Measurements from ENCODE around the gene GPER1. TPM values are rescaled to one million over a fixed set of nuclear protein-coding genes. Genes with fewer than 3 reads are reported as not detected.
A peak's percentile ranks its signal among the peaks of the same experiment; 100 is the strongest.
"Not testable (repeated sequence)": the region's sequence is repeated elsewhere in the genome, so short reads cannot be mapped to it uniquely, and the experiment has no call there.

Gene GPER1
- polyA plus RNA-seq (2012; ENCODE audit: insufficient read depth, insufficient read length): 1.2 TPM

- DNase-seq (ENCODE audit: low read depth, low spot score): no peak
- H3K4me3 ChIP-seq (ENCODE audit: low read length): peak within 1 kb of the TSS; percentile 47
Observed at GRCh38 chr7:1087952-1088920, at the start of gene GPER1. GPER1 (plus strand) TSS chr7:1088113; CDS start chr7:1091729, 3,616 bp downstream.

- DNase-seq (ENCODE audit: low read depth, low spot score); H3K4me3 ChIP-seq (ENCODE audit: low read length): not testable (repeated sequence)
Observed at GRCh38 chr7:1040233-1040632, 47.7 kb upstream of the GPER1 start.

- H3K4me3 ChIP-seq (ENCODE audit: low read length): no peak overlapping the region
- DNase-seq (ENCODE audit: low read depth, low spot score): no peak
Observed at GRCh38 chr7:1040790-1041189, 47.1 kb upstream of the GPER1 start.

GRCh38 chr7:1041551-1042491 lies 46.1 kb upstream of the GPER1 start:
- H3K4me3 ChIP-seq (ENCODE audit: low read length): no peak overlapping the region
- no peak for DNase-seq (ENCODE audit: low read depth, low spot score)

- no peak overlapping the region for H3K4me3 ChIP-seq (ENCODE audit: low read length)
- no peak for DNase-seq (ENCODE audit: low read depth, low spot score)
Observed at GRCh38 chr7:1042492-1042833, 45.5 kb upstream of the GPER1 start.

- DNase-seq (ENCODE audit: low read depth, low spot score): no peak
- peak overlapping the region; percentile 47 for H3K4me3 ChIP-seq (ENCODE audit: low read length)
Observed at GRCh38 chr7:1043552-1044188, 44.2 kb upstream of the GPER1 start.

GRCh38 chr7:1044189-1045068 lies 43.5 kb upstream of the GPER1 start, which contains the start of gene GPR146:
GPR146 (plus strand) TSS chr7:1044546; CDS start chr7:1057516, 12,970 bp downstream.
- peak within 1 kb of the TSS; percentile 51 for H3K4me3 ChIP-seq (ENCODE audit: low read length)
- DNase-seq (ENCODE audit: low read depth, low spot score): peak; percentile 55

- DNase-seq (ENCODE audit: low read depth, low spot score): no peak
- H3K4me3 ChIP-seq (ENCODE audit: low read length): peak overlapping the region; percentile 51
Observed at GRCh38 chr7:1045069-1046063, 42.5 kb upstream of the GPER1 start.

GRCh38 chr7:1046722-1047679 lies 40.9 kb upstream of the GPER1 start:
- DNase-seq (ENCODE audit: low read depth, low spot score): peak; percentile 41
- H3K4me3 ChIP-seq (ENCODE audit: low read length): no peak overlapping the region

- DNase-seq (ENCODE audit: low read depth, low spot score): no peak
- no peak overlapping the region for H3K4me3 ChIP-seq (ENCODE audit: low read length)
Observed at GRCh38 chr7:1049006-1049741, 38.7 kb upstream of the GPER1 start.

GRCh38 chr7:1049801-1050200 lies 38.1 kb upstream of the GPER1 start:
- no peak overlapping the region for H3K4me3 ChIP-seq (ENCODE audit: low read length)
- DNase-seq (ENCODE audit: low read depth, low spot score): no peak

- H3K4me3 ChIP-seq (ENCODE audit: low read length): no peak overlapping the region
- no peak for DNase-seq (ENCODE audit: low read depth, low spot score)
Observed at GRCh38 chr7:1050254-1050906, 37.5 kb upstream of the GPER1 start.

GRCh38 chr7:1050956-1051690 lies 36.8 kb upstream of the GPER1 start:
- H3K4me3 ChIP-seq (ENCODE audit: low read length): no peak overlapping the region

More at GRCh38 chr7:1050956-1051690, 36.8 kb upstream of the GPER1 start:
- DNase-seq (ENCODE audit: low read depth, low spot score): no peak
